Suppressor macrophage treated with lipopolysaccharide for 1 hour (primary cell): Measurements from ENCODE around the gene PNMA6E.
"Not testable (repeated sequence)": the region's sequence is repeated elsewhere in the genome, so short reads cannot be mapped to it uniquely, and the experiment has no call there.

Experiments
- DNase-seq, 3 donors: peaks; one replicate each; pipeline ENCODE4 v3.0.0-alpha.2; 2020 to 2022

The PNMA6E gene

DNA sequence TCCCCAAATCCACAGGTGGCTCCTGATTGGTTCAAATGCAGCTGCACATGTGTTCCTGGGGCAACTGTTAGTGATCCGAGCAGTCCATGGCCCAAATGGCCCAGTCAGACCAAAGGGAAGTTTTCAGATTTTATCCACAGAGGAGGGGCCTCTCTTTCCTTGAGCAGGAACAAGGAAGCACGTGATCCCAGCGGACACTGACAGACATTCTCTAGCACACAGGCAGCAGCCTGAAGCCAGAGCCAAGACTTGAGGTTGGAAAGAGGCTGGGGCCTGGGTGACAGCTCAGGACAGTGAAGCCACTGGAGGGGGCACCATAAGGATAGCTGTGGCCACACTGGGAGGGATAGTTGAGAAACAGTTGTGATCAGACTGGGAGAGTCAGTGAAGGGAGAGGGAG is 6.6 kb upstream of the PNMA6E start:
- no peak for DNase-seq

- no peak for DNase-seq
Measured at GRCh38 chrX:153406903-153407302, 5.8 kb upstream of the PNMA6E start.

DNA sequence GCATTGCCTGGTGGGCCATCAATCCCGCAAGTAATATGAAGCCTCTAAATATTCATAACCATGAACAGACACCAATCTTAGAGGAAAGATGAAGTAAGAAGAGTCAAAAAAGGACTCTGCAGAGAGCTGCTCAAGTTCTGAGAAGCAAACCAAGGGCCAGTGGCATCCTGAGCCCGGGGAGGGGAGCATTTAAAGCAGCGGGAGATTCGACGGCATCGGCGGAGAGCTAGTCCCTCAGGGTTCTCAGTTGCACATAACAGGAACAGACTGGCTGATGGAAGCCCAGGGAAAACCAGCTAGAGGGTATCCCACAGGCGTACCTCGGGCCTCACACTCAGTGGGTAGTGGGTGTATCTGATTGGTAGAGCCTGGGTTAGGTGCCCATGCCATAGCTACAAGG is 4.9 kb upstream of the PNMA6E start:
- DNase-seq: no peak

- DNase-seq: no peak
Measured at GRCh38 chrX:153405426-153405825, 4.3 kb upstream of the PNMA6E start.

DNA sequence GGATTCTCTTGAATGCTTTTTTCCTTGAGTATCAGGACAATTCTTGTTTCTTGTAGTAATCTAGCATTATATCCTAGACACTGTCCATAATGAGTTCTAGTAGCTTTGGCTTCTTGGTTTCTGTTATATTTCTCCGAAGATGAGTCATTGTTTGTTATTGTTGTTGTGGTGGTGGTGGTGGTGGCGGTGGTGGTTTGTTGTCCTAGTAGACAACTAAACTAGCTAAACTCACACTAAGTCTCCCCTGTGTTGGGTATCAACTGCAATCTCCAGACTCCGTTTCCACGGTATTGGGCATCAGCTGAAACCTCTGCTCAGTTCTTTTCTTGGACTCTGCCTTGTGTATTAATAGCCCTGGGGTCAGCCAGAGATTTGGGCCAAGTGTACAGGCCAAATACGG is 3.2 kb upstream of the PNMA6E start:
- DNase-seq: not testable (repeated sequence)

DNA sequence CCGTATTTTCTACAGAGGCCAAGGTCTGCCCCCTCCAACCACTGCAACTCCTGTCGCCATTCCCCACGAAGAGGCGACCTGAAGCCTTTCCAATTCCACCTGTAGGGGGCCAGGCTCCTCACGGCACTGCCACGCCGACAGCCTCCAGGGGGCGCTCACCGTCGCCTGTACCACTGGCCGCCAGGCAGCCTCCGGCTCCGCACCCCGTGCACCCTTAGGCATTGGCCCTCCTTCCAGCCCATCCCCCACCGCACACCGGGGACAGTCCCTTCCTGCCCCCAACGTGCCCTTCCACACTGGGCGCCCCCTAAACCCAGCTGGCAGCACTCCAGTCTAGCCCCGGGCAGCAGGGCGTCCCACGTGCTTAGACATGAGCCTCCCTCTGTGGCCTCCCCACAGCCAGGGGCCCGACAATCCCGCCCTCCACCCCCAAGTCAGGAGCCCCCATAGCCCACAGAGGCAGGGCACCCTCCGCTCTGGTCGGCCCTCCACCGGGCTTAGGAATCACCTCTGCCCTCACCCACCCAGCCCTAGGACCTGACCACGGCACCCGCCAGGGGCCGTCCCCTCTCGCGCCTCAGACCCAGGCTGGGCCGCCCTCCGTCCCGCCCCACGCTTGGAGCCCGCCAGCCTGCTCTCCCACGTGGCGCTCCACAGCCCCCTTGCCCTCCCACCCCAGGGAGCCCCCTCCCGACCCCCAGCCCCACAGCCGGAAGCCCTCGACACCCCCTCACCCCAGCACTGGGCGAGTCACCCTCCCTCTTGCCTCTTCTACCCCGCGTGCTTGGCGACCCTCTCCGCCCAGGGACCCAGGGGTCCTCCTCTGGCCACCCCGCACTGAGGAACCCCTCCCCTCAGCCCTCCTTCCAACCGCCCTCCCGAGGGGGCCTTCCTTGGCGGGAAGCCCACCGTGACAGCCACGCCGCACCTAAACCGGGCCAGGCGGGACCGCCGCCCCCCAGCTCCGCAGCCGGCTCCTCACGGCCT is 711 bp downstream of the PNMA6E start:
- DNase-seq: peak; percentile 51 to 77 (median 60)

DNA sequence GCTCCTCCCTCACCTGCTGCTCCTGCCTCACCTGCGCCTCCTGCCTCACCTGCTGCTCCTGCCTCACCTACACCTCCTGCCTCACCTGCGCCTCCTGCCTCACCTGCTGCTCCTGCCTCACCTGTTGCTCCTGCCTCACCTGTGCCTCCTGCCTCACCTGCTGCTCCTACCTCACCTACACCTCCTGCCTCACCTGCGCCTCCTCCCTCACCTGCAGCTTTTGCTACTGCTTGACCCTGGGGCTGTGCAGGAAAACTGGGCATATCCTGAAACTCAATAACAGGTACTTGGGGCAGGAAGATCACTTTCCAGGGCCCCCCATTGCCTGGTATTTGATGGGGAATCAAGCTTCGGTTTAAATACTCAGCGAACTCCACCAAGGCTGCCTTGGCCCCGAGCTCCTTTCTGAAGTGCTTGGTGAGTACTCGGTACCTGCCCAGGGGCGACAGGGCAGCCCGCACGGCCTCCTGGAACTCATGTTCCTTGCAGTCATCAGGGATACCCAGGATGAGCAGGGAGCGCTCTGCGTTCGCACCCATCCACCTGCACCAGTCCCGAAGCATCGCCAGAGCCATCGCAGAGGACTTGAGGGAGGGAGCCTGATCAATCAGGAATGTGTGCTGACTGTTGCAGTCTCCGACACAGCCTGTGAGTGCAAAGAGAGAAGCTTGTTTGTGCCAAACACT is 2.7 kb downstream of the PNMA6E start:
- DNase-seq: no peak

- no peak for DNase-seq
Measured at GRCh38 chrX:153397256-153397960, 3.7 kb downstream of the PNMA6E start.

- DNase-seq: no peak
Measured at GRCh38 chrX:153396320-153397195, 4.6 kb downstream of the PNMA6E start.

DNA sequence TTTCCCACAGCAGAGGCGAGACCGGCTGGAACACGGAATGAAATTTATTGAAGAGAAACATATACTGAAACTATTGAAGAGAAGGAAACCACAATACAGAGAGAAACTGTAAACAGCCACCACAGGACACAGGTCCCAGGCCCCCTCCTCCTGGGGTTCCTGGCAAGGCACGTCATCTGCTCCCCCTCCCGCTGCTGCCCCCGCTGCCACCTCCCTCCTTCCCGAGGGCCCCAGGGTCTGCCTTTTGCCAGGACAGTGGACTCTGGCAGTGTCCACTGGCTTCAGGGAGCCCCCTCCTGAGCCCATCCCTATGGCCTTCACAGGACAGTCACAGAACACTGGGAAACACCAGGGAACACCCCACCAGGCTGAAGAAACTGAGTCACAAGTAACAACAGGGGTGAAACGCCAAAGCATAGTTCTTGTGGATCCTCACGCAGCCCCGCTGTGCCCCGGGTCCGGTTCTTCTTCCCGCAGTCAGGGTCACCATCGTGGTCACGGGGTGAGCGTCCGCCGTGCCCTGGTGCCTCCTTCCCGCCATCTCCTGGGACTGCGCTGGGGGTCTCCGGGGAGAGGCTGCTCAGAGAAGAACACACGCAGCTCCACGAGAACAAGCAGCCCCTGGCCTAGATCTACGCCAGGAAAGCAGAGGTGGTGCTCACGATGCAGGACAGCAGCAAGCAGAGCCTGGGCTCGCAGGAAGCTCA is 5.4 kb downstream of the PNMA6E start:
- DNase-seq: no peak

- no peak for DNase-seq
Measured at GRCh38 chrX:153394612-153395011, 6.5 kb downstream of the PNMA6E start.

DNA sequence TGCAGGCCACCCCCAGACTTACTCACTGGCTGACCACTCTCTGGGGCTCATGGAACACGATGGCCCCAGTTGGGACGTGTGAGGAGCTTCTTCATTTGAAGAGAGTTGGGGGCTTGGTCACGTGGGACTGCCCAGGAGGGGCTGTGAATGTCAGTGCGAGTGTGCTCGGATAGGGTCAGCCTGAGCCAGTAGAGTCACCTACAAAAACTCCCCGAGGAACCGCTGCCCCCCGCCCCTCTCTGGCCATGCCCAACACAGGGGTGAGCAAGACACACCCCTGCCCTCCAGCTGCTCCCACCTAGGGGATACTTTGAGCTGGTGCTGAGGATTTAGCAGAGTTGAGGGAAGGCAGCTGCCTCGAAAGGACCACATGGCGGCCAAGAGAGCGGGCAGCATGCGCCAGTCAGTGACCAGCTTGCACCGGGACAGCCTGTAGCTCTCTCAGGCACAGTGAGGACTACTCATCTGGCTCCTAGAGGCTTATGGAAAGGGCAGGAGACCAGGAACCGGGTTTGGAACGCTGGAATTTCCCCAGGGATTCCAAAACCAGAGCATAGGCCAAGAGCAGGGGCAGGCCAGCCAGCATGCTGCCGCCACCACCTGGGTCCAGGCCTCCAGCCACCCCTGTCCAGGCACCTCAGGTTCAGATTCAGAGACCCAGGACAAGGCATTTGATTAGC is 8.4 kb downstream of the PNMA6E start:
- no peak for DNase-seq

DNA sequence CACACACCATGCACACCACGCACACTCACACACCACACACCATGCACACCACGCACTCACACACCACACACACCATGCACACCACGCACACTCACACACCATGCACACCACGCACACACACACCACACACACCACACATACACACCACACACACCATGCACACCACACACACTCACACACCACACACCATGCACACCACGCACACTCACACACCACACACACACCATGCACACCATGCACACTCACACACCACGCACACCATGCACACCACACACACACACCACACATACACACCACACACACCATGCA is 11.7 kb downstream of the PNMA6E start:
- DNase-seq: not testable (repeated sequence)

DNA sequence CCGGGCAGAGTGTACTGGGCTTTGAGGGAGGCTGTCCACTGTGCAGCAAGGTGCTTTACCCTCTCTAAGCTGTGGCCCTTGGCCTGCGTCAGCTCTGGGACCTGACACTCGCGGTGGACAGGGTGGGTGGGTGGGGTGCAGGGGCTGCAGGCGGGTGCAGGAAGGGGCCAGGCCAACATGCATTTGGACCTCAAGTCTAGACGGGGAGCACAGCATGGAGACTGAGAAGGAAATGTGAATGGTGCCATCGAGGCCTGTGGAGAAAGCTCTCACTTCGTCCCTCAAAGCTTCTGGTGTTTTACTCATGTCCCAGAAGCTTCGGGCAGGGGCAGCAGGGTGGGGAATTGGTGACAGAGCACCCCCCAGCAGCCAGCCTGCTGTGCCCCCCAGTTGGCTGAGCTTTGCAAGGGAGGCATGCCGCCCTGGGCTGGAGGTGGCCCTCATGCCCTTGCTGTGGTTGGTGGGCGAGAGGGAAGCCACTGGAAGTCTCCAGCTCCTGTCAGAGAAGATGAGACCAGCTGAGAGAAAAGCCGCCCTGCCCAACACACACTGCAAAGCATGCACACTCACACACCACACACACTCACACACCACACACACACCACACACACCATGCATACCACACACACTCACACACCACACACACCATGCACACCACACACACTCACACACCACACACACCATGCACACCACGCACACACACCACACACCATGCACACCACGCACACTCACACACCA is 12.3 kb downstream of the PNMA6E start:
- no peak for DNase-seq

DNA sequence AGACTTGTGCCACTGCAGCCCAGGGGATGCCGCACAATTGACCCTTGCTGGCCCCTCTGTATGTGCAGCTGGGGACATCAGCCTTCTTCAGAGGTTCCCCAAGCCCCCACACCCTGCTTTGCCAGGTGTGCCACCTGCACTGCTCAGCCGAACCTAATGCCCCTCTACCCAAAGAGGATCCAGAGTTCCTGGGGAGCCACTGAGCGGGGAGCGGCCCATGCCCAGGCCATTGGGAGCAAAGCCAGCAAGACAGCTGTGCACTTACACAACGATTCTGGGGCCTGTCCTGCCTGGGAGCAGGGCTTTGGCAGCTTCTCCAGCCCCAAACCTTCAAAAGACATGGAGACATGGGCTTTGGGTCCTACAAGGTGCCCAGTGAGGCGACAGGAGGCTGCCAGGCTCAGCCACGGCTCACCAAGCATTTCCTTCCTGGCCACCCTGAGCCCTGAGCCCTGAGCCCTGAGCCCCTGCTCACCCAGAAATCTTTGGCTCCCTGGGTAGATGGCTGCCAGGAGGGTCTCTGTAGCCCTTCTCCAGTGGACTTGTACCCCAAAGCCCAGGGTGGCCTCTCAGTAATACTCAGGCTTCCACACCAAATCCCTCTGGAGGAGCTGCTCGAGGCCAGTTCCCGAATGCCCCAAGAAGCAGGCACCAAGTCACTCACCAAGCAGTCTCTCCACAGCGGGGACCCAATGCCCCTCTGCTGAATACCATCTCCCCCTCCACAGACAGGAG is 13.0 kb downstream of the PNMA6E start:
- no peak for DNase-seq

GRCh38 chrX:153387345-153387744 is 13.8 kb downstream of the PNMA6E start:
- no peak for DNase-seq

DNA sequence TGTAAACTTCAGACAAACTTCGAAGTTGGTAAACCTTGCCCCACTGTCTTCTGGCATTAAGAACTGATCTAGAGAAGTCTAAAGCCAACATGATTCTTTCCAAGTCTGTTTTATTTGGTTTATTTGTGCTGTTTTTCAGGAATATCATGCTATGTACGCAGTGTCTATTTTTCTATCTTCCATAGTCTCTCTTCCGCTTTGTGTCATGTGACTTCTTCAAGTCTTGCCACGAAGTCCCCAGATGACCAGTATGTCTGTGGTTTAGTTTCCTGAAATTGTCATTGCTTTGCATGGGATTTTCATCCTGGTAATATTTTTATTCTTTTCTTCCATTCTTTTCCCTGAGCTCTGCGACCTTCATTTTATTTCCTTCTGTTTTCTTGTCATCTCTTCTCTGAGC is 15.1 kb downstream of the PNMA6E start:
- DNase-seq: peak in 2 of 3 donors; percentile 9 to 14

DNA sequence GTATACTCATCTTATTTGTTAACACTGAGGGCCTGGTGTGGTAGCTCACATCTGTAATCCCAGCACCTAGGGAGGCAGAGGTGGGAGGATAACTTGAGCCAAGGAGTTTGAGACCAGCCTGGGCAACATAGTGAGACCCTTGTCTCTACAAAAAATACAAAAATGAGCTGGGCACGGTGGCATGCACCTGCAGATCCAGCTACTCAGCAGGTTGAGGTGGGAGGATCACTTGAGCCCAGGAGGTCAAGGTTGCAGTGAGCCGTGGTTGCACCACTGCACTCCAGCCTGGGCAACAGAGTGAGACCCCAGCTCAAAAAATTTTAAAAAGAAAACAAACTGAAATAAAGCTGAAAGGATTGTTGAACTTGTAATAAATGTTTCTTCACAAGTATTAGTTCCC is 16.2 kb downstream of the PNMA6E start:
- DNase-seq: not testable (repeated sequence)

DNA sequence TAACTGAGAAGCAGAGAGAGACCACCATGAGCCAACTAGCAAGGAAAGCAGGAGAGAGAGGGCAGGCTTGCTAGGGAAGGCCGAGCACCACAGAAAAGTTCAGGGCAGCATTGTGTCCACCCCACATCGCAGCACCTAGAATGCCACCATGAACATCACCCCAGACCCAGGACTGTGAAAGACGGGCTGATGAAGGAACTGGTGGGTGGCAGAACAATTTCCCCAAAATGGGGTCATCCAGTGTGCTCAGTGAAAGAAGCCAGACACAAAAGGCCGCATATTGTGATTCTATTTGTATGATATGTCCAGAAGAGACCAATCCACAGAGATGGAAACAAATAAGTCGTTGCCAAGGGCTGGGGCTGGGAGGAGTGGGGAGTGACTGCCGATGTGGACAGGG is 16.8 kb downstream of the PNMA6E start:
- no peak for DNase-seq
